T-cell (primary cell): ENCODE results near the gene HAS3. TPM values are rescaled to one million over a fixed set of nuclear protein-coding genes. Genes with fewer than 3 reads are reported as not detected.

Source experiments
- ATAC-seq, 4 experiments: fragments of 200-7000 bp in 3 of 4; fragments of 150-1000 bp in 1 of 4; cut with Tn5 transposase; replicated peaks in 1 of 4; 1 replicate in 3 of 4; 2 replicates in 1 of 4; pipeline ENCODE4 v1.10.0; 2021; ENCODE audit warnings: moderate library complexity in 3 of 4, mild to moderate bottlenecking in 2 of 4, moderate number of reproducible peaks in 1 of 4
- CTCF ChIA-PET, 2 donors: fragments of 300-600 bp; sonication (Branson Sonifier 250); formaldehyde crosslinking; loops; one replicate each; lab custom pipeline; 2022; ENCODE audit warnings: antibody characterized with exemption in 2 of 2; lab: Charles Lee
- POLR2A ChIA-PET, 2 donors: fragments of 300-600 bp; sonication (Branson Sonifier 250); formaldehyde crosslinking; loops; one replicate each; lab custom pipeline; 2022; ENCODE audit warnings: antibody characterized with exemption in 2 of 2; lab: Charles Lee
- DNase-seq, 35 experiments: peaks; one replicate each; pipeline versions ENCODE4 v3.0.0 to v3.0.0-alpha.2; 2013 to 2023
- H3K27ac ChIP-seq: one replicate; pipeline ENCODE4 v1.5.1; 2013; ENCODE audit warnings: low read length
- H3K27me3 ChIP-seq, 2 experiments: replicated peaks in 1 of 2; 1 replicate in 1 of 2; 2 replicates in 1 of 2; pipeline versions ENCODE4 v1.6.1 to v1.7.0; 2013; ENCODE audit warnings: low read length in 1 of 2, mixed read lengths in 1 of 2; ENCODE audit not compliant: control insufficient read depth in 2 of 2, insufficient read depth in 2 of 2; ENCODE audit errors: extremely low read depth in 1 of 2
- H3K36me3 ChIP-seq, 2 donors: 1 replicate in 1 of 2; 2 replicates in 1 of 2; pipeline versions ENCODE4 v1.6.1 to v1.7.0; 2013; ENCODE audit warnings: low read length in 1 of 2; ENCODE audit not compliant: control insufficient read depth in 2 of 2, insufficient read depth in 1 of 2; ENCODE audit errors: extremely low read depth in 1 of 2
- H3K4me1 ChIP-seq, 2 experiments: 1 replicate in 1 of 2; 2 replicates in 1 of 2; pipeline versions ENCODE4 v1.6.1 to v1.7.0; 2013; ENCODE audit warnings: low read length in 2 of 2, mixed read lengths in 1 of 2; ENCODE audit not compliant: insufficient read depth in 2 of 2, control insufficient read depth in 1 of 2; ENCODE audit errors: extremely low read depth in 1 of 2
- H3K4me3 ChIP-seq, 2 donors: 1 replicate in 1 of 2; 2 replicates in 1 of 2; pipeline versions ENCODE4 v1.5.1 to v1.7.0; 2013; ENCODE audit warnings: mild to moderate bottlenecking in 2 of 2, low read length in 1 of 2, moderate library complexity in 1 of 2; ENCODE audit not compliant: control insufficient read depth in 1 of 2; ENCODE audit errors: extremely low read depth in 1 of 2
- H3K9me3 ChIP-seq: 2 replicates; pipeline ENCODE4 v1.7.0; 2013
- H3K27ac Mint-ChIP-seq, 2 donors: one replicate each; pipeline ENCODE4 v1.8.0; 2020 to 2021; ENCODE audit warnings: mild to moderate bottlenecking in 2 of 2, mixed read lengths in 2 of 2
- H3K27me3 Mint-ChIP-seq, 2 donors: one replicate each; pipeline ENCODE4 v1.8.0; 2021 to 2022; ENCODE audit warnings: mixed read lengths in 2 of 2
- H3K36me3 Mint-ChIP-seq: one replicate; pipeline ENCODE4 v1.8.0; 2021; ENCODE audit warnings: mixed read lengths
- H3K4me1 Mint-ChIP-seq, 3 donors: one replicate each; pipeline ENCODE4 v1.8.0; 2020 to 2022; ENCODE audit warnings: mixed read lengths in 3 of 3, mild to moderate bottlenecking in 1 of 3
- H3K4me3 Mint-ChIP-seq, 3 donors: one replicate each; pipeline ENCODE4 v1.8.0; 2020 to 2022; ENCODE audit warnings: mild to moderate bottlenecking in 3 of 3, mixed read lengths in 3 of 3, moderate library complexity in 3 of 3
- H3K9me3 Mint-ChIP-seq, 3 donors: one replicate each; pipeline ENCODE4 v1.8.0; 2020 to 2022; ENCODE audit warnings: mixed read lengths in 3 of 3
- WGBS: methylation state at CpG from one replicate; pipeline ENCODE4 v1.1.5; 2013; ENCODE audit warnings: missing lambda C conversion rate; ENCODE audit not compliant: insufficient coverage; 5-methylcytosine and 5-hydroxymethylcytosine counted together
- total RNA-seq, 35 experiments: library from RNA in 6 of 35; stranded (reverse) in 6 of 35; fragments of 120-200 nt in 1 of 35; gene quantifications; one replicate each; pipeline versions ENCODE4 v1.2.1 to v1.2.4 and lab custom pipeline; 2013 to 2026

The HAS3 gene
- total RNA-seq, 5 donors from 2014 or later (not counting 1 experiment from before 2014, with no cell fraction given): 2.0 to 4.7 (median 3.4) TPM

GRCh38 chr16:69064124-69064763 lies 41.2 kb upstream of the HAS3 start:
- no peak overlapping the region for H3K4me3 ChIP-seq
- no peak overlapping the region for H3K4me3 Mint-ChIP-seq
- peaks cover 0 to 2% of the 10 kb centered on the region in 2 donors for H3K36me3 ChIP-seq
- ATAC-seq (no peak), DNase-seq (no peak)
- peaks cover 20% of the 10 kb centered on the region for H3K36me3 Mint-ChIP-seq
- H3K27me3 Mint-ChIP-seq: no peaks in the 10 kb centered on the region
- no peaks in the 10 kb centered on the region for H3K9me3 ChIP-seq
- no peaks in the 10 kb centered on the region for H3K27me3 ChIP-seq
- no peaks in the 10 kb centered on the region for H3K9me3 Mint-ChIP-seq
- CTCF ChIA-PET: no interaction called here
- WGBS: no CpG with 5 or more reads among the region's 2 CpGs
- no peaks in the 10 kb centered on the region for H3K4me1 ChIP-seq
- no peaks in the 10 kb centered on the region for H3K4me1 Mint-ChIP-seq
- no peak overlapping the region for H3K27ac ChIP-seq
- H3K27ac Mint-ChIP-seq: no peak overlapping the region
- POLR2A ChIA-PET: interaction anchor here in 1 of 2 donors (0.6 kb wide), 1 partner anchor 28 kb away, joined by 7 read pairs; no protein-coding TSS in a partner anchor

GRCh38 chr16:69064764-69065313 lies 40.6 kb upstream of the HAS3 start:
- 88% methylated on average over 2 of the region's 6 CpGs for WGBS

GRCh38 chr16:69069504-69069903 lies 35.9 kb upstream of the HAS3 start:
- ATAC-seq: no peak
- WGBS: 94% methylated on average over 2 of the region's 5 CpGs
- H3K36me3 ChIP-seq: peaks cover 0 to 2% of the 10 kb centered on the region in 2 donors
- H3K9me3 Mint-ChIP-seq: no peaks in the 10 kb centered on the region
- CTCF ChIA-PET: no interaction called here
- no peaks in the 10 kb centered on the region for H3K4me1 ChIP-seq
- H3K9me3 ChIP-seq: no peaks in the 10 kb centered on the region
- no peak overlapping the region for H3K4me3 Mint-ChIP-seq
- no peak overlapping the region for H3K27ac Mint-ChIP-seq
- H3K27me3 Mint-ChIP-seq: no peaks in the 10 kb centered on the region
- H3K27me3 ChIP-seq: no peaks in the 10 kb centered on the region
- no peaks in the 10 kb centered on the region for H3K4me1 Mint-ChIP-seq
- peaks cover 14% of the 10 kb centered on the region for H3K36me3 Mint-ChIP-seq
- no peak overlapping the region for H3K4me3 ChIP-seq
- no peak for DNase-seq
- no peak overlapping the region for H3K27ac ChIP-seq
- POLR2A ChIA-PET: no interaction called here

More at GRCh38 chr16:69064764-69065313, 40.6 kb upstream of the HAS3 start:
- peaks cover 18% of the 10 kb centered on the region for H3K36me3 Mint-ChIP-seq
- ChIA-PET POLR2A (interaction anchor here in 1 of 2 donors (0.6 kb wide), 1 partner anchor 28 kb away, joined by 7 read pairs; no protein-coding TSS in a partner anchor), CTCF (no interaction called here)
- no peak overlapping the region for H3K4me3 ChIP-seq
- no peak overlapping the region for H3K4me3 Mint-ChIP-seq
- no peak overlapping the region for H3K27ac ChIP-seq
- ATAC-seq (no peak), DNase-seq (no peak)
- H3K27me3 Mint-ChIP-seq: no peaks in the 10 kb centered on the region
- no peaks in the 10 kb centered on the region for H3K27me3 ChIP-seq
- no peaks in the 10 kb centered on the region for H3K4me1 ChIP-seq
- H3K36me3 ChIP-seq: peaks cover 0 to 2% of the 10 kb centered on the region in 2 donors
- H3K27ac Mint-ChIP-seq: no peak overlapping the region
- H3K4me1 Mint-ChIP-seq: no peaks in the 10 kb centered on the region
- no peaks in the 10 kb centered on the region for H3K9me3 Mint-ChIP-seq
- H3K9me3 ChIP-seq: no peaks in the 10 kb centered on the region

GRCh38 chr16:69071036-69071435 lies 34.4 kb upstream of the HAS3 start:
- ChIA-PET CTCF (interaction anchor here in 1 of 2 donors (0.7 kb wide), 1 partner anchor 25 kb away, joined by 5 read pairs; no protein-coding TSS in a partner anchor), POLR2A (no interaction called here)
- Mint-ChIP-seq H3K27me3 (no peaks in the 10 kb centered on the region), H3K4me3 (no peak overlapping the region), H3K27ac (no peak overlapping the region), H3K36me3 (peaks cover 9% of the 10 kb centered on the region), H3K4me1 (no peaks in the 10 kb centered on the region), H3K9me3 (no peaks in the 10 kb centered on the region)
- Histone ChIP-seq H3K27ac (no peak overlapping the region), H3K27me3 (no peaks in the 10 kb centered on the region), H3K9me3 (no peaks in the 10 kb centered on the region), H3K4me3 (no peak overlapping the region), H3K36me3 (peaks cover 0 to 2% of the 10 kb centered on the region in 2 donors), H3K4me1 (no peaks in the 10 kb centered on the region)
- no CpG with 5 or more reads among the region's 3 CpGs for WGBS
- no peak for DNase-seq
- ATAC-seq: no peak

GRCh38 chr16:69072640-69072974 lies 32.8 kb upstream of the HAS3 start:
- Histone ChIP-seq H3K27ac (no peak overlapping the region), H3K36me3 (no peaks in the 10 kb centered on the region), H3K9me3 (no peaks in the 10 kb centered on the region), H3K4me3 (no peak overlapping the region), H3K27me3 (no peaks in the 10 kb centered on the region), H3K4me1 (no peaks in the 10 kb centered on the region)
- no peak overlapping the region for H3K4me3 Mint-ChIP-seq
- no peaks in the 10 kb centered on the region for H3K27me3 Mint-ChIP-seq
- CTCF ChIA-PET: no interaction called here
- POLR2A ChIA-PET: no interaction called here
- no peak overlapping the region for H3K27ac Mint-ChIP-seq
- H3K4me1 Mint-ChIP-seq: no peaks in the 10 kb centered on the region
- H3K36me3 Mint-ChIP-seq: peaks cover 8% of the 10 kb centered on the region
- ATAC-seq (no peak), DNase-seq (no peak)
- no CpG with 5 or more reads among the region's 2 CpGs for WGBS
- H3K9me3 Mint-ChIP-seq: no peaks in the 10 kb centered on the region

- Mint-ChIP-seq H3K4me1 (no peaks in the 10 kb centered on the region), H3K27ac (no peak overlapping the region), H3K27me3 (no peaks in the 10 kb centered on the region), H3K36me3 (peaks cover 6% of the 10 kb centered on the region), H3K9me3 (no peaks in the 10 kb centered on the region), H3K4me3 (no peak overlapping the region)
- Histone ChIP-seq H3K27ac (no peak overlapping the region), H3K9me3 (no peaks in the 10 kb centered on the region), H3K27me3 (no peaks in the 10 kb centered on the region), H3K4me3 (no peak overlapping the region), H3K36me3 (peaks cover 0 to 2% of the 10 kb centered on the region in 2 donors), H3K4me1 (no peaks in the 10 kb centered on the region)
- DNase-seq (no peak), ATAC-seq (no peak)
- CTCF ChIA-PET: interaction anchor here in 1 of 2 donors (0.6 kb wide), 1 partner anchor 49 kb away, joined by 4 read pairs; no protein-coding TSS in a partner anchor
- 100% methylated on average over 7 of the region's 10 CpGs for WGBS
- POLR2A ChIA-PET: no interaction called here
Observed at GRCh38 chr16:69073181-69073702, 32.2 kb upstream of the HAS3 start.
